HCT116 (cell line): Measurements from ENCODE around the gene CLEC11A.

ENCODE experiments used
- EZH2 ChIP-seq: fragments of 200-600 bp; sonication (generic); IDR thresholded peaks from 2 replicates; pipeline ENCODE4 v1.6.1; 2017; ENCODE audit warnings: antibody characterized with exemption, mixed run types
- EZH2phosphoT487 ChIP-seq: fragments of 200-600 bp; IDR thresholded peaks from 2 replicates; pipeline ENCODE4 v1.6.1; 2018; ENCODE audit warnings: antibody characterized with exemption, borderline replicate concordance
- POLR2A ChIP-seq: IDR thresholded peaks from 2 replicates; pipeline ENCODE4 v1.7.0; 2011; ENCODE audit warnings: borderline replicate concordance; ENCODE audit not compliant: insufficient read depth, insufficient read length; ENCODE audit errors: extremely low read depth
- POLR2AphosphoS5 ChIP-seq: IDR thresholded peaks from 2 replicates; pipeline ENCODE4 v1.6.1; 2011; ENCODE audit warnings: mild to moderate bottlenecking, low read depth, low read length, moderate library complexity
- ZFX ChIP-seq: fragments of 450-650 bp; IDR thresholded peaks from 2 replicates; pipeline ENCODE4 v1.6.1; 2017
- ZNF274 ChIP-seq: fragments of 200-500 bp; sonication (Bioruptor generic); IDR thresholded peaks from 2 replicates; pipeline ENCODE4 v1.6.1; 2014; ENCODE audit warnings: mild to moderate bottlenecking, low read depth, low read length, inconsistent platforms
- TF ChIP-seq, protein P1 (sequence below), 3 experiments: fragments of 200-600 bp in 1 of 3; sonication (generic) in 1 of 3; IDR thresholded peaks in 2 of 3; conservative IDR thresholded peaks in 1 of 3; 2 replicates each; pipeline ENCODE4 v1.5.1; 2012 to 2017; ENCODE audit warnings: low read depth in 2 of 3, low read length in 2 of 3, antibody characterized with exemption in 1 of 3, borderline replicate concordance in 1 of 3, control low read depth in 1 of 3, mild to moderate bottlenecking in 1 of 3, mixed read lengths in 1 of 3, mixed run types in 1 of 3, moderate library complexity in 1 of 3; ENCODE audit not compliant: insufficient read depth in 1 of 3
- TF ChIP-seq, protein P2 (sequence below): IDR thresholded peaks from 2 replicates; pipeline ENCODE4 v1.6.1; 2012

DNA sequence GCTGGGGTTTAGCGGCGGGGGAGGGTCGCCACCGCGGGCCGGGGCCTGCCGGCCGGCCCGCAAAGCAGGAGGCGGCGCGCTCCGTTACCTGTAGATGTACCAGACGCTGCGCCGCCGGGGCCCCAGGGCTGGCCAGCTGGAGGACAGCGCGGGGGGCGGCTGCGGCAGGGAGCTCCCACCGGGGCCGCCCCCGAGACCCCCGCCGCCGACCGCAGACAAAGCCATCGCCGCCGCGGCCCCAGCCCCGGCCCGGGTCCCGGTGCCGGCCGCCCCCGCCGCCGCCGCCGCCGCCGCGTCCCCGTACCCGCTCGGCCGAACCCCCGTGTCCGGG lies 28.4 kb upstream of the CLEC11A start:
- TF ChIP-seq ZNF274 (no peak), POLR2AphosphoS5 (no peak), ZFX (no peak), EZH2 (no peak), EZH2phosphoT487 (no peak), POLR2A (no peak)
- TF ChIP-seq, protein P1, sequence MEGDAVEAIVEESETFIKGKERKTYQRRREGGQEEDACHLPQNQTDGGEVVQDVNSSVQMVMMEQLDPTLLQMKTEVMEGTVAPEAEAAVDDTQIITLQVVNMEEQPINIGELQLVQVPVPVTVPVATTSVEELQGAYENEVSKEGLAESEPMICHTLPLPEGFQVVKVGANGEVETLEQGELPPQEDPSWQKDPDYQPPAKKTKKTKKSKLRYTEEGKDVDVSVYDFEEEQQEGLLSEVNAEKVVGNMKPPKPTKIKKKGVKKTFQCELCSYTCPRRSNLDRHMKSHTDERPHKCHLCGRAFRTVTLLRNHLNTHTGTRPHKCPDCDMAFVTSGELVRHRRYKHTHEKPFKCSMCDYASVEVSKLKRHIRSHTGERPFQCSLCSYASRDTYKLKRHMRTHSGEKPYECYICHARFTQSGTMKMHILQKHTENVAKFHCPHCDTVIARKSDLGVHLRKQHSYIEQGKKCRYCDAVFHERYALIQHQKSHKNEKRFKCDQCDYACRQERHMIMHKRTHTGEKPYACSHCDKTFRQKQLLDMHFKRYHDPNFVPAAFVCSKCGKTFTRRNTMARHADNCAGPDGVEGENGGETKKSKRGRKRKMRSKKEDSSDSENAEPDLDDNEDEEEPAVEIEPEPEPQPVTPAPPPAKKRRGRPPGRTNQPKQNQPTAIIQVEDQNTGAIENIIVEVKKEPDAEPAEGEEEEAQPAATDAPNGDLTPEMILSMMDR (IDR thresholded peaks at IDR 0.05 in 2 of 3, conservative IDR thresholded peaks at IDR 0.05 in 1 of 3; ENCODE audit: borderline replicate concordance in 1 of 3, insufficient read depth in 1 of 3, low read depth in 2 of 3, low read length in 2 of 3), result no peak
- TF ChIP-seq, protein P2, sequence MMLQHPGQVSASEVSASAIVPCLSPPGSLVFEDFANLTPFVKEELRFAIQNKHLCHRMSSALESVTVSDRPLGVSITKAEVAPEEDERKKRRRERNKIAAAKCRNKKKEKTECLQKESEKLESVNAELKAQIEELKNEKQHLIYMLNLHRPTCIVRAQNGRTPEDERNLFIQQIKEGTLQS, result no peak
